ENCODE results near the gene COL5A1.

Gene COL5A1

GRCh38 chr9:134677743-134678142 lies 36.1 kb downstream of the COL5A1 start:
- H3K4me3 ChIP-seq (ENCODE audit: low read depth, low read length) = no peak overlapping the region
- no peak for TF ChIP-seq CTCF (IDR thresholded peaks at IDR 0.05; ENCODE audit: control insufficient read depth, extremely low read depth, insufficient read depth)
- no peak for DNase-seq (ENCODE audit: low read depth)

- H3K4me3 ChIP-seq (ENCODE audit: low read depth, low read length) = no peak overlapping the region
- no peak for TF ChIP-seq CTCF (IDR thresholded peaks at IDR 0.05; ENCODE audit: control insufficient read depth, extremely low read depth, insufficient read depth)
- no peak for DNase-seq (ENCODE audit: low read depth)
These were observed 36.6 kb downstream of the COL5A1 start for GRCh38 chr9:134678206-134678605.

- H3K4me3 ChIP-seq (ENCODE audit: low read depth, low read length) = no peak overlapping the region
- no peak for TF ChIP-seq CTCF (IDR thresholded peaks at IDR 0.05; ENCODE audit: control insufficient read depth, extremely low read depth, insufficient read depth)
- no peak for DNase-seq (ENCODE audit: low read depth)
These were observed 37.3 kb downstream of the COL5A1 start for GRCh38 chr9:134678666-134679443.

- no peak for DNase-seq (ENCODE audit: low read depth)
- H3K4me3 ChIP-seq (ENCODE audit: low read depth, low read length) = no peak overlapping the region
- TF ChIP-seq CTCF (IDR thresholded peaks at IDR 0.05; ENCODE audit: control insufficient read depth, extremely low read depth, insufficient read depth) = no peak
These were observed 38.2 kb downstream of the COL5A1 start for GRCh38 chr9:134679616-134680392.

GRCh38 chr9:134680393-134681060 lies 38.9 kb downstream of the COL5A1 start:
- DNase-seq (ENCODE audit: low read depth) = no peak
- no peak overlapping the region for H3K4me3 ChIP-seq (ENCODE audit: low read depth, low read length)
- no peak for TF ChIP-seq CTCF (IDR thresholded peaks at IDR 0.05; ENCODE audit: control insufficient read depth, extremely low read depth, insufficient read depth)

- no peak for TF ChIP-seq CTCF (IDR thresholded peaks at IDR 0.05; ENCODE audit: control insufficient read depth, extremely low read depth, insufficient read depth)
- no peak for DNase-seq (ENCODE audit: low read depth)
- H3K4me3 ChIP-seq (ENCODE audit: low read depth, low read length) = no peak overlapping the region
These were observed 39.6 kb downstream of the COL5A1 start for GRCh38 chr9:134681061-134681661.

Data from LNCaP clone FGC (cell line).